Measurements from ENCODE around the gene OR10P1.

The OR10P1 gene

GRCh38 chr12:55686366-55687010 lies 49.8 kb downstream of the OR10P1 start:
- no peak for DNase-seq
